SU-DHL-6 (cell line): ENCODE results near the gene RGS3.

Source experiments
- EZH2phosphoT487 ChIP-seq: fragments of 200-600 bp; sonication (generic), shearing (Covaris generic); conservative IDR thresholded peaks from 2 replicates; pipeline ENCODE4 v1.6.1; 2018; ENCODE audit warnings: mild to moderate bottlenecking, antibody characterized with exemption, low read length, moderate library complexity, mixed read lengths
- TF ChIP-seq, protein P1 (sequence below): fragments of 200-600 bp; sonication (generic); IDR thresholded peaks from one replicate; pipeline ENCODE4 v1.5.1; 2017; ENCODE audit warnings: antibody characterized with exemption, mild to moderate bottlenecking, low read length, moderate library complexity; ENCODE audit not compliant: insufficient read depth, poor library complexity, severe bottlenecking

DNA sequence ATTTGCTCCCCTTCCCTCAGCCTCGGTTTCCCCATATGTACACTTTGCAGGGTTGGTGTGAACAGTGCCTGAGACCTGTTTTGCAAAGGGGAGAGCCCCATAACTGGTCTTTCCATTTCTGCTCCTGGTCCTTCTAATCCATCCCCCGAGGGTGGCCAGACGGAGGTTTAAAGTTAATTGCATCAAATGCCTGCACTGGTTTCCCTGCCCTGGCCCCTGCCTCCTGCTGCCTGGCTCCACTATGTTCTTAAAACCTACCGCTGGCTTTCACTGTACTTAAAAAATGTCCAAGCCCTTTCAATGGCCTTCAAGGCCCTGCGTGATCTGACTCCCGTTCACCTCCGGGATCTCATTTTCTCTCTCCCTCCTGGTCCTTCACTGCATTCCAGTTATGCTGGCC, 183.0 kb downstream of the RGS3 start:
- no peak for TF ChIP-seq EZH2phosphoT487
- TF ChIP-seq, protein P1, sequence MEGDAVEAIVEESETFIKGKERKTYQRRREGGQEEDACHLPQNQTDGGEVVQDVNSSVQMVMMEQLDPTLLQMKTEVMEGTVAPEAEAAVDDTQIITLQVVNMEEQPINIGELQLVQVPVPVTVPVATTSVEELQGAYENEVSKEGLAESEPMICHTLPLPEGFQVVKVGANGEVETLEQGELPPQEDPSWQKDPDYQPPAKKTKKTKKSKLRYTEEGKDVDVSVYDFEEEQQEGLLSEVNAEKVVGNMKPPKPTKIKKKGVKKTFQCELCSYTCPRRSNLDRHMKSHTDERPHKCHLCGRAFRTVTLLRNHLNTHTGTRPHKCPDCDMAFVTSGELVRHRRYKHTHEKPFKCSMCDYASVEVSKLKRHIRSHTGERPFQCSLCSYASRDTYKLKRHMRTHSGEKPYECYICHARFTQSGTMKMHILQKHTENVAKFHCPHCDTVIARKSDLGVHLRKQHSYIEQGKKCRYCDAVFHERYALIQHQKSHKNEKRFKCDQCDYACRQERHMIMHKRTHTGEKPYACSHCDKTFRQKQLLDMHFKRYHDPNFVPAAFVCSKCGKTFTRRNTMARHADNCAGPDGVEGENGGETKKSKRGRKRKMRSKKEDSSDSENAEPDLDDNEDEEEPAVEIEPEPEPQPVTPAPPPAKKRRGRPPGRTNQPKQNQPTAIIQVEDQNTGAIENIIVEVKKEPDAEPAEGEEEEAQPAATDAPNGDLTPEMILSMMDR, result no peak
